ENCODE results near the gene DENND1A.

GRCh38 chr9:123832176-123832575 is 97.8 kb downstream of the DENND1A start:
- TF ChIP-seq CTCF (IDR thresholded peaks at IDR 0.05) = no peak
- no peak for TF ChIP-seq REST (IDR thresholded peaks at IDR 0.05; ENCODE audit: insufficient read depth in 1 of 2, low read depth in 2 of 2, low read length in 1 of 2)
